ENCODE data around the gene CCDC188. TPM values are rescaled to one million over a fixed set of nuclear protein-coding genes. Genes with fewer than 3 reads are reported as not detected.

CCDC188 gene
- total RNA-seq, 6 donors from 2014 or later, result 0.46 to 2.1 (median 1.2) TPM

DNA sequence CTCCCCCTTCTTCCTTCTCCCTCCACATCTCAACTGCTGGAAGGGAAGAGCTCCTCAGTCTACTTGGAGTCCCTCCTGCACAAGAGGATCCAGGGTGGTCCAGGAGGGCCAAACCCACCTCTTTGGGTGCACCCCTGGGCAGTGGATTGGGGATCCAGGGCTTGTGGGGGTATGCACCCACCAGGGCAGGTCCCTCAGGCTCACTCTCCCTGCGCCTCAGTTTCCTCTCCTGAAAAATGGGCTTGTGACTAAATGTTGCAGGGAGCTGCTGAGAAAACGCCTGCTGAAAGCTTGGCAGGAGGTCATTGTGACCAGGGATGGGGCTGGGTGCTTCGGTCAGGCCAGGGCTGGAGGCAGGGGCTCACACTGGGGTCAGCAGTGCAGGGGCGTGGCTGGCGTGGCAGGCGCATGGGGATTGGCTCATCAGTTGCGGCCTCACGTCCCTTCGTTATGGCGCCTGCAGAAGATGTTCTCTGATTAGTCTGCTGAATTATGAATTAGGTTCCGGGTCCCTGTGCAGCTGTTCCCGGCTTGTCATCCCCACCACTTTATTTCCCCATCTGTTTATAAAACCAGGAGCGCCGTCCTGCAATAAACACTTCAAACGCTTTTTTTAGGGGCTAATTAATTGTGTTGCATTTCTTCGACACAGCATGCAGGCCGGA, 25.7 kb upstream of the CCDC188 start:
- H3K4me3 ChIP-seq, result no peak overlapping the region
- DNase-seq (peak in 1 of 2 donors; percentile 50), ATAC-seq (ENCODE audit: low FRiP score in 2 of 2) (no peak)
- H3K36me3 ChIP-seq, result no peaks in the 10 kb centered on the region
- no peak overlapping the region for H3K27ac ChIP-seq
- TF ChIP-seq POLR2AphosphoS5 (IDR thresholded peaks at IDR 0.05) (no peak), POLR2A (IDR thresholded peaks at IDR 0.05) (no peak), EP300 (IDR thresholded peaks at IDR 0.05) (no peak)
- TF ChIP-seq, protein P1, sequence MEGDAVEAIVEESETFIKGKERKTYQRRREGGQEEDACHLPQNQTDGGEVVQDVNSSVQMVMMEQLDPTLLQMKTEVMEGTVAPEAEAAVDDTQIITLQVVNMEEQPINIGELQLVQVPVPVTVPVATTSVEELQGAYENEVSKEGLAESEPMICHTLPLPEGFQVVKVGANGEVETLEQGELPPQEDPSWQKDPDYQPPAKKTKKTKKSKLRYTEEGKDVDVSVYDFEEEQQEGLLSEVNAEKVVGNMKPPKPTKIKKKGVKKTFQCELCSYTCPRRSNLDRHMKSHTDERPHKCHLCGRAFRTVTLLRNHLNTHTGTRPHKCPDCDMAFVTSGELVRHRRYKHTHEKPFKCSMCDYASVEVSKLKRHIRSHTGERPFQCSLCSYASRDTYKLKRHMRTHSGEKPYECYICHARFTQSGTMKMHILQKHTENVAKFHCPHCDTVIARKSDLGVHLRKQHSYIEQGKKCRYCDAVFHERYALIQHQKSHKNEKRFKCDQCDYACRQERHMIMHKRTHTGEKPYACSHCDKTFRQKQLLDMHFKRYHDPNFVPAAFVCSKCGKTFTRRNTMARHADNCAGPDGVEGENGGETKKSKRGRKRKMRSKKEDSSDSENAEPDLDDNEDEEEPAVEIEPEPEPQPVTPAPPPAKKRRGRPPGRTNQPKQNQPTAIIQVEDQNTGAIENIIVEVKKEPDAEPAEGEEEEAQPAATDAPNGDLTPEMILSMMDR (IDR thresholded peaks at IDR 0.05), result no peak
- H3K9me3 ChIP-seq, result no peaks in the 10 kb centered on the region
- no peaks in the 10 kb centered on the region for H3K4me1 ChIP-seq
- WGBS, 2 donors, result 74 to 77% methylated on average over 16 to 17 of the region's 17 CpGs
- no peaks in the 10 kb centered on the region for H3K27me3 ChIP-seq

DNA sequence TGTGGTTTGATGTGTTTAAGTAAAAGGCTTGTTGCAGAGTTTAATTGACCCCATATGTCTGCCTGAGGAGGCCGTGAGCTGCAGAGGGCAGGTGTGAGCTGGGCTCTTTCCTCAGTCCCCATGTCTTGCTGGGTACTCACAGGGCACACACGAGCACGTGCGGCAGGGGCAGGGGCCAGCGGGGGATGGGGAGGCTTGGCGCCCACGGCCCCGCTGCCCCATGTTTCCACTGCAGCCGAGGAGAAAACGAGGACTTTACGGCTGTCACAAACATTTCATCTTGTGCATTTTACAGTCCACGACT, 24.7 kb upstream of the CCDC188 start:
- TF ChIP-seq POLR2A (IDR thresholded peaks at IDR 0.05) (no peak), POLR2AphosphoS5 (IDR thresholded peaks at IDR 0.05) (no peak), EP300 (IDR thresholded peaks at IDR 0.05) (no peak)
- TF ChIP-seq, protein P1 (IDR thresholded peaks at IDR 0.05), result no peak
- WGBS, 2 donors, result 69 to 74% methylated on average over 12 of the region's 12 CpGs

DNA sequence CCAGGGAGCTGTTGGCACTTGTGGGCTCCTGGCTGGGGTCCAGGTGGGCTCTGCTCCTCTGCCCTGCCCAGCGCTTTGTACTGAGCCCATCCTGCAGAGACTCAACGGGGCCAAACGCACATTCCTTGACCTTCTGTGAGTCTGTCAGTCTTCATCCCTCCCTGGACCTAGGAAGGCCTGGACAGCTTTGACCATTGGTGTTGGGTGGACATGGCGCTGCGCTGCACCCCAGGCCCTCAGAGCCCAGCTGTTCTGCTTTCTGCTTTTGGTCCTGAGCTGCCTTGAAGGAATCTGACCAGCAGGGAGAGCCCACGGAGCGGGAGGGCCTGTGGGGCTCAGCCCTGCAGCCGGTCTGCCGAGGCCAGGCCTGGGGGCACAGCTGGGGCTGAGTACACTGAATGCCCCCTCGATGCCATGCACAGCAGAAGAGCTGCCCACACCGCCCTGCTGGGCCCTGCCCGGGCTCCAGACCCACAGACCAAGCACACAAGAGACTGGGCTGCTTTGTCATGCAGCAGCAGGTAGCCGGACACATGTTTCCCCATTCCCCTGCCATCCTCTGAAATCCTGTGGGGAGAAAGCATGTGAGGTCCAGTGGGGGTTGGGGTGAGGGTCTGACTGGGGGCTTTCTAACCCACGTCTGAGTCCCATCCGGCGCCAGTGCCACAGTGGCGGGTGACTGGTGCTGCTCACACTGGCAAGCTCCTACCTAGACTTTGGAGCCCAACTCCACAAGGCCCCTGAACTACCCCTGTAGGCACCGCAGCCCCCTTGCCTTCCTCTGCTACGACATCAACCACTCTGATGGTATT, 24.1 kb upstream of the CCDC188 start:
- Histone ChIP-seq H3K9me3 (no peaks in the 10 kb centered on the region), H3K36me3 (no peaks in the 10 kb centered on the region), H3K27ac (no peak overlapping the region), H3K4me3 (no peak overlapping the region), H3K27me3 (no peaks in the 10 kb centered on the region), H3K4me1 (no peaks in the 10 kb centered on the region)
- ATAC-seq (ENCODE audit: low FRiP score in 2 of 2) (no peak), DNase-seq (peak in 1 of 2 donors; percentile 67)
- 69 to 78% methylated on average over 8 to 19 of the region's 19 CpGs for WGBS, 2 donors
- TF ChIP-seq, protein P1 (IDR thresholded peaks at IDR 0.05), result peak in 1 of 6 experiments; percentile 12
- no peak for TF ChIP-seq POLR2AphosphoS5 (IDR thresholded peaks at IDR 0.05)
- TF ChIP-seq EP300 (IDR thresholded peaks at IDR 0.05), result no peak
- TF ChIP-seq POLR2A (IDR thresholded peaks at IDR 0.05), result no peak

More for the DNA sequence above, 24.7 kb upstream of the CCDC188 start:
- DNase-seq, result peak in 1 of 2 donors; percentile 32
- H3K4me3 ChIP-seq, result no peak overlapping the region
- H3K9me3 ChIP-seq, result no peaks in the 10 kb centered on the region
- H3K27me3 ChIP-seq, result no peaks in the 10 kb centered on the region
- no peaks in the 10 kb centered on the region for H3K36me3 ChIP-seq
- no peaks in the 10 kb centered on the region for H3K4me1 ChIP-seq
- no peak overlapping the region for H3K27ac ChIP-seq
- no peak for ATAC-seq (ENCODE audit: low FRiP score in 2 of 2)

DNA sequence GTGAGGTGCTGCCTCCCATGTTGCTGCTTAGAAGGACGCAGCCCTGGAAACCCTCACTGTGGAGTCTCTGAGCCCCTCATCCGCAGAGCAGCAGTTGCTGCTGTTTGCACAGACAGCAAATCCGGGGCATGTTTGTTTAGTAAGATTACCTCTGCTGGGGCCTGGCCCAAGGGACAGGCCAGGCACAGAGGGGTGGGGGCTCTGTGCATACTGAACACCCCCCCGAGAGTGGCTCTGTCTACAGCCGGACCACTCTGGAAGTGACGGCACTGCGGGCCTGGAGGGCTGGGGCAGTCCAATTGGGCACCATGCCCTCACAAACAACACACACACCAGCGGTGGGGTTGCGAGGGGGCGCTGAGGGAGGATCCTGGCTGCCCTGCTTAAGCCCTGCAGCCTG, 22.9 kb upstream of the CCDC188 start:
- H3K4me3 ChIP-seq, result no peak overlapping the region
- ATAC-seq (ENCODE audit: low FRiP score in 2 of 2), result no peak
- WGBS, 2 donors, result 86% methylated on average over 10 of the region's 10 CpGs; no CpG with 5 or more reads in 1 of the 2 donors

More for the DNA sequence above, 22.9 kb upstream of the CCDC188 start:
- H3K9me3 ChIP-seq, result no peaks in the 10 kb centered on the region
- DNase-seq, result no peak
- H3K27ac ChIP-seq, result no peak overlapping the region
- H3K4me1 ChIP-seq, result no peaks in the 10 kb centered on the region
- H3K36me3 ChIP-seq, result no peaks in the 10 kb centered on the region
- TF ChIP-seq, protein P1 (IDR thresholded peaks at IDR 0.05), result no peak
- TF ChIP-seq POLR2AphosphoS5 (IDR thresholded peaks at IDR 0.05) (no peak), POLR2A (IDR thresholded peaks at IDR 0.05) (no peak), EP300 (IDR thresholded peaks at IDR 0.05) (no peak)
- no peaks in the 10 kb centered on the region for H3K27me3 ChIP-seq
